Measurements from ENCODE around the gene ARHGAP25.

DNA sequence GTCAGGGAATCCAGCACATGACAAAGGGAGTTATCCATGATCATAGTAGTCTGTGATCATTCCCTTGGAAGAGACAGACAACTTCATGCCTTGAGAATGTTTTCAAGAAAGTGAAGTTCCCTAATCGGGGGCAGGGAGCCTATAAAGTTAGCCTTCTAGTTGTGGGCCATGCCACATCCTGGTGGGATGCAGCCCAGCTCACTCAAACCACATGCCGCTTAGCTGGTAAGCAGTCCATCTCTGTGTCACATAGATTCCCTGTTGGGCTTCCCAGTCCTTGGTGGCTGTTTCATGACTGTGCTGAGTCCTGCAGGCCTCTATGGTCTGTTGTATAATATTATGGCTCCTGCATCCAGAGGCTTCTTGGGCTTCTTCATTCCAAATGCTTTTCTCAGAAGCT is 11.4 kb upstream of the ARHGAP25 start:
- no peak for TF ChIP-seq EZH2 (IDR thresholded peaks at IDR 0.05)
- TF ChIP-seq POLR2A (IDR thresholded peaks at IDR 0.05; ENCODE audit: borderline replicate concordance, extremely low read depth, insufficient read depth, insufficient read length), result no peak
- TF ChIP-seq, protein P1, sequence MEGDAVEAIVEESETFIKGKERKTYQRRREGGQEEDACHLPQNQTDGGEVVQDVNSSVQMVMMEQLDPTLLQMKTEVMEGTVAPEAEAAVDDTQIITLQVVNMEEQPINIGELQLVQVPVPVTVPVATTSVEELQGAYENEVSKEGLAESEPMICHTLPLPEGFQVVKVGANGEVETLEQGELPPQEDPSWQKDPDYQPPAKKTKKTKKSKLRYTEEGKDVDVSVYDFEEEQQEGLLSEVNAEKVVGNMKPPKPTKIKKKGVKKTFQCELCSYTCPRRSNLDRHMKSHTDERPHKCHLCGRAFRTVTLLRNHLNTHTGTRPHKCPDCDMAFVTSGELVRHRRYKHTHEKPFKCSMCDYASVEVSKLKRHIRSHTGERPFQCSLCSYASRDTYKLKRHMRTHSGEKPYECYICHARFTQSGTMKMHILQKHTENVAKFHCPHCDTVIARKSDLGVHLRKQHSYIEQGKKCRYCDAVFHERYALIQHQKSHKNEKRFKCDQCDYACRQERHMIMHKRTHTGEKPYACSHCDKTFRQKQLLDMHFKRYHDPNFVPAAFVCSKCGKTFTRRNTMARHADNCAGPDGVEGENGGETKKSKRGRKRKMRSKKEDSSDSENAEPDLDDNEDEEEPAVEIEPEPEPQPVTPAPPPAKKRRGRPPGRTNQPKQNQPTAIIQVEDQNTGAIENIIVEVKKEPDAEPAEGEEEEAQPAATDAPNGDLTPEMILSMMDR (IDR thresholded peaks at IDR 0.05 in 2 of 3, conservative IDR thresholded peaks at IDR 0.05 in 1 of 3; ENCODE audit: borderline replicate concordance in 1 of 3, insufficient read depth in 1 of 3, low read depth in 2 of 3, low read length in 2 of 3), result no peak
- no peak for TF ChIP-seq POLR2AphosphoS5 (IDR thresholded peaks at IDR 0.05; ENCODE audit: low read depth, low read length)
- no peak for TF ChIP-seq TCF7L2 (IDR thresholded peaks at IDR 0.05; ENCODE audit: borderline replicate concordance, extremely low read depth, insufficient read depth, insufficient read length)
- no peak for TF ChIP-seq ZNF274 (IDR thresholded peaks at IDR 0.05; ENCODE audit: low read depth, low read length)
- TF ChIP-seq EZH2phosphoT487 (IDR thresholded peaks at IDR 0.05; ENCODE audit: borderline replicate concordance), result no peak
- TF ChIP-seq ZBTB33 (IDR thresholded peaks at IDR 0.05; ENCODE audit: extremely low read depth, insufficient replicate concordance, low read length), result no peak
- TF ChIP-seq EGR1 (IDR thresholded peaks at IDR 0.05; ENCODE audit: low read depth), result no peak
- no peak for TF ChIP-seq SIN3A (IDR thresholded peaks at IDR 0.05; ENCODE audit: low read depth)
- no peak for TF ChIP-seq RAD21 (IDR thresholded peaks at IDR 0.05; ENCODE audit: low read depth)
